T-helper 22 cell (primary cell): ENCODE data around the gene EFTUD2.

Experiments used
- DNase-seq: peaks from one replicate; pipeline ENCODE4 v3.0.0-alpha.2; 2020; ENCODE audit warnings: low read depth

Gene EFTUD2

DNA sequence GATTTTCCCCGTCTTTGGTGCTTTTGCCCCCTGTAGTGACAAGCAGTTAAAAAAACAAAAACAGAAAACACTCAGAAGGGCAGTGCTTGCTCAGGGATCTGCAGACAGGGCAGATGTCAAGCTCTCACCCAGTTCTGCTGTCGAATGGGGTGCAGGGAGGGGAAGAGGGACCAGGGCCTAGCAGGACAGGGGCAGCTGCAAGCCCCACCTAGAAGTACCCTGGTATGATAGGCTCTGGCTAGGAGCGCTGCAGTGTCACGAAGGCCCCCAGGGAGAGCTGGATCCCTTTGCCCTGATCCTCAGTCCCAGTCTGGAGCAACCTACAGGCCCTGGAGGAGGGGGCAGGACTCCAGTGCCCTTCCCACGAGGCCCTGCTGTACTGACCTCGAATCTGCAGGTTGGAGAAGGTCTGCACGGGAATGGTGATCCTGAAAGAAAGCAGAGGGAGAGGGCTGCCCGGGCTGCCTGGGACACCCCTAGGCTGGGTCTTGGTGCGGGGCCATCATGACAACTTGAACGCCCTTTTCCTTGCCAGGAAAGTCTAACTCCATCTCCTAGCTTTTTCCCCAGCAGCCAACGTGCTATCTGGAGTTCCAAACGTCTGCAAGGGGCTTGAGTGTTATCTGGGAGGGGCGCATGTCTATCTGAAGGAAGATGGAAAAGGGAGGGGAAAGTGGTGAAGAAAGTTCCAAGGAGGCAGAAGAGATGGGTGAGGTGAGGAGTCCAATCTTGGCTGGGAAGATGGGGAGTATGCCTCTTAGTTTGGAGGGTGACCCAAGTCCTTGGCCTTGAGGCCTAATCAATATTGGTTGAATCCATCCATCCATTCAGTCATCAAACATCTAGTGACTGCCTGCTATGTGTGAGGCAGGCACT lies 11.2 kb upstream of the EFTUD2 start:
- DNase-seq: no peak

DNA sequence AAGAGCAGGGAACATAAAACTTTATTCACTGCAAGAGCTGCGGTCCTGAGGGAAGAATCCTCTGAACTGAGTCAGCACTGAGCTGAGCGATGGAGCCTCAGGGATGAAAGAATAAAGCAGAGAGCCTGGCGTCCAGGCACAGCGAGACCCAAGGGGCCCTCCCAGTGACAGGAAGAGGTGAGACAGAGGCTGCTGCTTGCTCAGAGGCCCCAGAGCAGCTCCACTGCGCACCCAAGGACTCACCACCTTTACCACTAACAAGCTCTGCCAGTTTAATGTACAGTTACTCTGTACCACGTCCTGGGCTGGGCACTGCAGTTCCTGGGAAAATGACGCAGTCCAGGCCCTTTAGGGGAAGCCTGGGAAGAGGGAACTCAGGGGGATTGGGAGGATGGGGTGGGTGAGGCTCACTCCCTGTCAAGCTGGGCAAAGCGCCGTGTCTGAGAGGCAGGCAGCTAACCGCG lies 10.5 kb upstream of the EFTUD2 start:
- DNase-seq: no peak

DNA sequence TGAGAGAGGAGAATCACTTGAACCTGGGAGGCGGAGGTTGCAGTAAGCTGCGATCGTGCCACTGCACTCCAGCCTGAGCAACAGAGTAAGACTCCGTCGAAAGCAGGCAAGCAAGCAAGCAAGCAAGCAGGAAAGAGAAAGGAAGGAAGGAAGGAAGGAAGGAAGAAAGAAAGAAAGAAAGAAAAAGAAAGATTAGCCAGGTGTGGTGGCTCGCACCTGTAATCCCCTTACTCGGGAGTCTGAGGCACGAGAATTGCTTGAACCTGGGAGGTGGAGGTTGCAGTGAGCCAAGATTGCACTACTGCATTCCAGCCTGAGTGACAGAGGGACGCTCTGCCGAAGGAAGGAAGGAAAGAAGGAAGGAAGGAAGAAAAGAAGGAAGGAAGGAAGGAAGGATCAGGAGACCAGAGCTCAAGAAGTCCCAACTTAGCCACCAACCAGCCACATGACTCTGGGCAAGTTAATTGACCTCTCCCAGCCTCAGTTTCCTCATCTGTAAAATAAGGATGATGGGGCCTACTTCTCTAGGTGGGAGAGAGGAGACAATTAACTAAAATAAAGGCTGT lies 9.6 kb upstream of the EFTUD2 start:
- no peak for DNase-seq

DNA sequence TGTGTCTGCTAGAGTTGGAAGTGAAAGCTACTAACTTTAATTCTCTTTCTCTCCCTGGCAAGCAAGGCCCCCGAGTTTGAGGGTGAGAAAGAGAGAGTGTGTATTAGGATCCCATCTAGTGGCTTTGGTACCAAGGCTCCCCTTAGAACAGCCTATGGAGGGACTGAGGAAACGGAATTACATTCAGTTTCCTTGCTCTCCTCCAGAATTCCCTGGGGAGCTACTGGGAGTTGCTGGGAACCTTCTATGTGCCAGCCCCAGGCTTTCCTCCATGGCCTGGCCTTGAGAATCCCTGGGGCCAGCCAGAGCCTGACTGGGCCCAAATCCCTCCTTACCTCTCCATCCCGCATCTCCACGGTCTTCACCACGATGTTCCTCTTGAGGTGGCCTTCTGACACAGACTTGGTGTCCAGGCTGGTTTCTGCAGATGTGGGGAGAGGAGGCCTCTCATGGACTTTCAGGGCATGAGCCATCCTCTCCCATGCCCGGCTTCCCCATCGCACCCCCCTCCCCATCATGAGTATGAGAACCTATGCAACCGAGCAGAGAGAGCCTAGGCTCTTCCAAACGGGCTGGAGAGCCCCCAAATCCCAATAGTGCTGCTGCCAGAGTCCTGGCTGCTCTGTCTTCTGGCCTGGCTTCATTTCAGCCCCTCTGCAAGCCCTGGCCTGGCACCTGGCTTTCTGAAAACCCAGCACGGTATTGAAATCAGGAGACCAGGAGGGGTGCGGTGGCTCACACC lies 8.7 kb upstream of the EFTUD2 start:
- DNase-seq: no peak

DNA sequence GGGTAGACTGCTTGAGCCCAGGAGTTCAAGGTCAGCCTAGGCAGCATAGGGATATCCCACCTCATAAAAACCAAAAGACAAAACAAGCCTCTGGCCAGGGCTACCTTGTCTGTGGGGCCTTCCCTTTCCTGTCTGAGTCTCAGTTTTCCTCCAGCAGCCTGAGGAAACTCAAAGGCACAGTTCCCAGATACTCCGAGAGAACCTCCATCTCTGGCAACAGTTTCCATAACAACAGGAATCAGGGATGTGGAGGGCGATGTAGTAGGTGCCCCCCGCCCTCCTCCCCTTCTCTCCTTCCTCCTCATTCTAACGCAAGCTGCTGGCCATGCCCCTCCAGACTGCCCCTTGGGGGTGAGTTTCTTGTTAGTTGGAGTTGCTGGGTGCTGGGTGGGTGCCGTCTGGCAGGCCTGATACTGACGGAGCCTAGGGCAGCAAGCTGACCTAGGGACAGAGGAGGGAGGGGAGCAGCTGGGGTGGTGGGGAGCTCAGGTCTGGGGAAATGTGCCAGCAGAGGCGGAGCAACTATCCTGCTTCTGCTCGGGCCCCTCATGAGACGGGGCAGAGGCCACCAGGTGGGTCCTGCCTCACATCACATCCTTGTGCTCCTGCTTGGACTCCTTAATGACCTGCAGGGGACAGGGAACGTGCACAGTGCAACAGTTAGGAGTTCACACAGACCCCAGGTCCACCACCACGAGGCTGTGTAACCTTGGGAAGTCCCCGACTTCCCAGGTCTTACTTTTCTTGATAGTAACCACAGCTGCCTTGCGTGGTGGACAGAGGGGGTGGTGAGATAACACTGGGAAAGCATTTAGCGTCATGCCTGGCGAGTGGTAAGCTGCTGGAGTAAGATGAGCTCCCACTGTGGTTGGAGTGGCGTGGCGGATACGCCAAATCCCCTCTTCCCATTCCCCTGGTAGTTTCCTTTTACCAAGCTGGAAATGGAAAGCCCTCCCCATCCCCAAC lies 7.8 kb upstream of the EFTUD2 start:
- no peak for DNase-seq

DNA sequence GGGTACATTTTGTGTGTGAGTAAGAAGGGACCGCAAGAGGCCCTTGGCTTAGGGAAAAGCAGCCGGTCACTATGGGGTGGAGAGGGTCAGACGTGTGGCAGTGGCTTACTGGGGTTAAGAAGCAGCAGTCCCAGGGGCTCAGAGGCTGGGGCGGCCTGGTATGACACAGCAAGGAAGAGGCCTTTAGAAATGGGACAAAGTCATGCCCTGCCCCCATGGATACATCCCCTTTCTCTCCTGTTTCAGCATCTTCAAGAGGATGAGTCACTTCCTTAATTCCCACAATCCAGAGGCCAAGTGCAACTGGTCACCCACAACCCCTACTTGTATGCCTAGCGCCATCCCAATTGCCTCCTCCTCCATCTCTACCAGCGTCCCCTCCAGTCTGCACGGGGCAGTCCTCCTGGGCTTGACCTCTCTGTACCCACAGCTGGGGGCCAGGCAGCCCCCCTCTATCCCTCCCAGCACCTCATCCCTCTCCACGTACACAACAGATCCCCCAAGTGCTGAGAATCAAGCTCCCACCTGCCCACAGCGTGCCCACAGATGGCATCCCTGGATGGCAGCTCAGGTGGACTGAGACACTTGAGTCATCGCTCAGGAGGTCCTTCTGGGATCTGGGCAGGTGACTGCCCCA lies 6.9 kb upstream of the EFTUD2 start:
- no peak for DNase-seq

DNA sequence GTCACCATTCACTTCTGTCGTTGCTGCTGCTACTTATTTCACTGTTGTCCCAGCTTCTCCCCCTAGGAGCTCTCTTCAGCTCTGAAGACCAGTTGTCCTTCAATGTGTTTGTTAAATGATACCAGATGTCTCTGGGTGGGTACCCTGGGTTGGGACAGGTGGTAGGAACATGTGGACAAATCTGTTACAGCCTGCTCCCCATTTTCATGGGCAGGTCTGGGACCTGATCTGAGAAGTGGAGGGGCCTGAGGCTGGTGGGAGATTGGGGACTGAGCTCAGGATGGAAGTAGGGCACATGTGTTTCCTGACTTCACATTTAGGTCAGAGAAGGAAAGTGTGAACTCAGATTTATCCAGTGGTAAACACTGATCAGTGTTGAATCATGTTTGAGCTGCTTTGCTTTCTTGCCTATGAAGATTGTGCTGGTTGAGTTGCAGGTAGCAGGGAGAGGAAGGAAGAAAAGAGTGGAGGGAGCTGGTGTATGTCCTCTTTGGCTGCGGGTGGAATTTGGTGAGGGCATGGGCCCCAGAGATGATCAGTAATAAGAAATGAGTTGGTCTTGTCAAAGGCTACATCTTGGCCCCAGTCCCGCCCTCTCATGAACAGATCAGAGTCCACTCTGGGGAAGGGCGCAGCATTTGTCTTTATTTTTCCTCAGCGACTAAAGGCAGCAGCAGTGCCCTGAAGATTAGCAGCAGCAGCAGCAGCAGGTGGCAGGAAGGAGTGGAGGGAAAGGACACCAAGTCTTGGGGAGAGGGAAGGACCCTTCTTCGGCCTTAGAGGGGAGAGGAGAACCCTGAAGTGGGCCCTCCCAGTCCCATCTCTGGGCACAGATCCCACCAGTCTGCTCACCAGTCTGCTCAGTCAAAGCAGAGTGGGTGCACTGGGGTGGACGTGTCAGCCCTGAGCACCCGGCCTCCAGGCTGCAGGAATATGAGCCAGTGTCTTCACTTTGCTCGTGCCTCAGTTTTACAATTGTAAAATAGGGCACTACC lies 6.1 kb upstream of the EFTUD2 start:
- DNase-seq: no peak

DNA sequence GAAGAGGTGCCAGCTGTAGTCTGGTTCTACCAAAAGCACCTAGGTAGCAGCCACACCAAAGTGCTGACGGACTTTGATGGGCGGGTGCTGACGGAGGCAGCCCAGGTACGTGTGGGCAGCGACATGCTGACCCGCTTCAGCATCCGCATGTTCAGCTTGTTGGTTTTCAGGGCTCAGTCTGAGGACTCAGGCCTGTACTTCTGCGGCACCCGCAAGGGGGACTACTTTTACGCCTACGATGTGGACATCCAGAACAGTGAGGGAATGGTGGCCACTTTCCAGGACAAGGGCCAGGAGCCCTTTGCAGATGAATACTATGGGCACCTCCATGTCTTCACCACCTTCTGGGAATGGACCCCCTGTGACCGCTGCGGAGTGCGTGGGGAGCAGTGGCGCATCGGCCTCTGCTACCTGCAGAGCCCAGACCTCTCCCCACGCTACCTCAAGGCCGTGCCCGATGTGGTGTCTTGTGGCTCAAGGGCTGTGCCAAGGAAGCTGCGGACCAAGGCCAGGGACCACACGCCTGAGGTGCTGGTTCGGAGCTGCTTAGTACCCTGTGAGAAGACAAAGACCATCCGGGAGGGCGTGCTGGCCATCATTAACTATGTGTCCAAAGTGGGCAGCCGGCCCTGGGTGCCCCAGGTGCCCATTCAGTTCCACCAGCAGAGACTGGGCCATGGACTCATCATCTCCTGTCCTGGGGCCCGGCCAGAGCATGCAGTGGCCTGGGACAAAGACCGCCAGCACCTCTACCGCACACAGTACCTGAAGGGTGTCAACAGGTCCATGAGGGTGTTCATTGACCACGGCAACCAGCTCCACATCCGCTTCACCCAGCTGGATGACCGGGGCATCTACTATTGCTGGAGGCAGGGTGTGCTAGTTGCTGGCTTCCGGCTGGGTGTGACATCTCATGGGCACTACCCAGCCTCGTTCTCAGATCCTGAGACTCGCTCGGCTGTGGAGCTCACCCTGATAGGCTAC lies 5.0 kb upstream of the EFTUD2 start:
- DNase-seq: no peak

DNA sequence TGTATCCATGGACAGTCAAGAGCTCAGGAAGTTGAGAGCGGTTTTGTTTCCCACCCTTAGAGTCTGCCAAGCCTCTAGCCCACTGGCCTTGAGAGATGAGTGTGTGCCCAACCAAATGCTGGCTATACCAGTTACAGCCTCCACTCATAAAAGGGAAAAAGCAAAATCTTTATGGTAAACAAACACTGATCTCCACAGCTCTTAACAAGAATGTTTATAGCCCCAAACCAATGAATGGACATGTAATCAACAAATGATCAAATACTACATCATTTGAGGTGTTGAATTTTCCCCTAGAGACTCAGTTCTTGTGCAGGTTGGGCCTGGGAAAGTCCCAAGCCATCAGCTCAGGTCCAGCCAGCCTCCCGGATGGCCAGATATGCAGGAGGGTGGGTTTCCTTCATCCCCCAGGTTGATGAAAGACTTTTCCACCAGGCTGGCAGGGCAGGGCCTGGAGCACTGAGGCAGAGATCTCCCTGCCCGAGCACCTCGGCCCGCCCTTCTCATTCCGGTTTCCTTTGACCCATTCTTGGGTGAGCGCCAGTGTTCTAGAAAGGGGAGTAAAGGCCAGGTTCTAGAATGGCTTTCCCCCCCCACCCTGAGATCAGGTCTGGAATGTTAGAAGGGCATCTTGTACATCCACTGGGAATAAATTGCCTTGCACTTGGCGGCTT lies 3.9 kb upstream of the EFTUD2 start:
- no peak for DNase-seq

DNA sequence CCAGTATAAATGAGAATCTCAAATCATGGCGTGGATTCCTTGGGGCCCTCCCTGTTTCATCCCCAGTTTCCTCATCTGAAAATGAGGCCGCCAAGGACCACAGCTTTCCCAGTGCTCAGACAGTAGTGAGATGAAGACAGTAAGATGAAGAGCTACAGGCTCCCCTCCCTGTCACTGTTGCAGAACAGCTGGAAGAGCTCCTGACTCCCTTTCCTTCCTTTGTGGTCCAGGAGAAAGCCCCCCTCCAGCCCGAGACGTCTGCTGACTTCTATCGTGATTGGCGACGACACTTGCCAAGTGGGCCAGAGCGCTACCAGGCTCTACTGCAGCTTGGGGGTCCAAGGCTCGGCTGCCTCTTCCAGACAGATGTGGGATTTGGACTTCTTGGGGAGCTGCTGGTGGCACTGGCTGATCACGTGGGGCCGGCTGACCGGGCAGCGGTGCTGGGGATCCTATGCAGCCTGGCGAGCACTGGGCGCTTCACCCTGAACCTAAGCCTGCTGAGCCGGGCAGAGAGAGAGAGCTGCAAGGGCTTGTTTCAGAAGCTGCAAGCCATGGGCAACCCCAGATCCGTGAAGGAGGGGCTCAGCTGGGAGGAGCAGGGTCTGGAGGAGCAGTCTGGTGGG lies 3.0 kb upstream of the EFTUD2 start:
- DNase-seq: no peak

DNA sequence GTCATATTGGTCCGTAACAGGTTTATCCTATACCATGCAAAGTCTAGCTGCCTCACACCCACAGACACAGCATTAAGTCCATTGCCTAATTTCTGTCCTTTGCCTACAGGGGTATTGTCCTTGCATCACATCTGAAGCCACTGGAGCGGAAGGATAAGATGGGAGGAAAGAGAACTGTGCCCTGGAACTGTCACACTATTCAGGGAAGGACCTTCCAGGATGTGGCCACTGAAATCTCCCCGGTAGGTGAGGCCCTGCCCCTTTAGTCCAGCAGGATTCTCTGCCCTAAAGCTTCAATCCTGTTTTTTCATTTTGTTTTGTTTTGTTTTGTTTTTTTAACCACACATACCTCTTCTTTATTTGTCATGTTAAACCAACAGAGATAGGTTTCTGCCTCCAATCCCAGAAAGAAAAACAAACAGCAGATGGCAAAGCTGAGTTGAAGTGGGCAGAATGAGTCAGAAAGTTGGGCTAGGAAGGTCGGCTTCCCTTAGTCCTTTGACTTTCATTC lies 2.2 kb upstream of the EFTUD2 start:
- no peak for DNase-seq

DNA sequence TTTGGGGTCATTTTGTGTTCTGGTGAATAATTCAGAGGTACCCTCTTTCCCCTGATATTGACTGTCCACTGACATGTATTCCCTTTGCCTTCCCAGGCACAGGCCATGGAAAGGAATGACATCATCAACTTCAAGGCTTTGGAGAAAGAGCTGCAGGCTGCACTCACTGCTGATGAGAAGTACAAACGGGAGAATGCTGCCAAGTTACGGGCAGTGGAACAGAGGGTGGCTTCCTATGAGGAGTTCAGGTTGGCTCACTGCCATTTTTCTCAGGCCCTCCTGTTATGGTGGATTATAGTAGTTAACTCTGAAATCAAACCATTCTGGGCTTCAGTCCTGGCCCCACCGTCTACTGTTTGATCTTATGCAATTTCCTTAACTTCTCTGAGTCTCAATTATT lies 1.6 kb upstream of the EFTUD2 start:
- DNase-seq: no peak

DNA sequence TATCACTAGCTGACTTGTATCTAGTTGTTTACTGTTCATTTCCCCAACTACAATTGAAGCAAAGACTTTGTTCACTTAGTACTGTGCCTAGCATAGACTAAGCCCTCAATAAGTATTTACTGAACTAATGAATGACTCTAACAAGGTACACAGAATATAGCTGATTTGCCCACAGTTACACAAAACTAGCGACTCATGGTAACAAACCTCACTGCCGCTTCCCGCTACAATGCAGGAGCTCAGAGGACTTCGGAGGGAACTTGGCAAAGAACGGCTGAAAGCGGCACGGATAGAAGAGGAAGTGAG lies 524 bp downstream of the EFTUD2 start:
- no peak for DNase-seq

DNA sequence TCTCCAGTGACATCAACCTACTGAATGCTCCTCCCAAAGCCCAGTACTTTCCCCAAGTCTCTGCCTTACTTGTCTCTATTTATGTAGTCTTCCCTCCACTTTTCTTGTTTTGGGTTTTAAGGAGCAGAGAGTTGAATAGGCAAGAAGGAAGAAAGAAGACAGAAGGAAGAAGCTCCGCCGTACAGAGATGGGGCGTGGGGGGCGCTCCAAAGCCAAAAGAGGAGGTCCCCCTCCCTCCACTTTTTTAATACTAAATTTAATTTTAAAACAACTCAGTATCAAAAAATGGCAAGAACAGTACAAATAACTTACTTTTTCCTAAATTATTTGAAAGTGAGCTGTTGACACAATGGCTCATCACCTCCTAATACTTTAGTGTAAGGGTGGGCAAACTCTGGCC lies 4.6 kb downstream of the EFTUD2 start:
- DNase-seq: no peak

DNA sequence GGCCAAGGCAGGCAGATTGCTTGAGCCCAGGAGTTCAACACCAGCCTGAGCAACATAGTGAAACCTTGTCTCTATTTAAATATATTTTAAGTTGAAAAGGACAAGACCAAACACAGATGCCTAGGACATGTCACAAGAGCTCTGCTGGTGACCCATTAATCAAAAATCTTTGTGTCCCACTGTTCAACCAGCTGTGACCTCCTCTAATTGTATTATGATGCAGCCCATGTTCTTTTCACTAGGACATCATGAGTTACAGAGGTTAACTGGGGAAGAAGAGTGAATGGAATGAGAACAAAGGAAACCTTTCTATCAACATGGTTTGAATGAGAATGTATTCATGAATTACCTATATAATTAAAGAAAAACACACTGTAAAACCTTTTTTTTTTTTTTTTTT lies 7.0 kb downstream of the EFTUD2 start:
- no peak for DNase-seq

DNA sequence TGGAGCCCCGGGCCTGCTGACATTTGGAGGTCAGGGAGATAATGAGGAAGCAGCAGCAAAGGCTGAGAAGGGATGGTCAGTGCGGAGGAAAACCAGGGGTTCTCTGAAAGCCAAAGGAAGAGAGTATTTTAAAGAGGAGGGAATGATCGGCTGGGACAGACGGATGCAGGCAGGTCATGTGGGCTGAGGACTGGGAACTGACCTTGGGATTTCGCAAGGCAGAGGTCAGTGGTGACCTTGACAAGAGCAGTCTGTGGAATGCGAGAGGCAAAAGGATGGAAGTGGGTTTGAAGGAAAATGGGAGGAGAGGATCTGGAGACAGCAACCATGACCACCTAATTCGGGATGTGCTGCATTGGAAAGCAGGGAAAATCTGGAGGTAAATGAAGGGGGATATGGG lies 10.2 kb downstream of the EFTUD2 start:
- DNase-seq: no peak
